Karpas-422 (cell line): Measurements from ENCODE around the gene MFAP3. TPM values are rescaled to one million over a fixed set of nuclear protein-coding genes. Genes with fewer than 3 reads are reported as not detected.

Source experiments
- DNase-seq: peaks from one replicate; pipeline ENCODE4 v3.0.0-alpha.2; 2015
- H2AFZ ChIP-seq: fragments of 200-600 bp; sonication (generic); 2 replicates; pipeline ENCODE4 v1.6.1; 2014; ENCODE audit warnings: antibody characterized with exemption, low read length, mixed read lengths
- H3K27ac ChIP-seq: fragments of 200-600 bp; sonication (generic); 2 replicates; pipeline ENCODE4 v1.5.1; 2014; ENCODE audit warnings: mild to moderate bottlenecking, low read length, moderate library complexity
- H3K27me3 ChIP-seq: fragments of 200-600 bp; sonication (generic); 2 replicates; pipeline ENCODE4 v1.6.1; 2014; ENCODE audit warnings: low read length, mixed read lengths
- H3K36me3 ChIP-seq: fragments of 200-600 bp; sonication (generic); 2 replicates; pipeline ENCODE4 v1.6.1; 2014; ENCODE audit warnings: low read length, mixed read lengths; ENCODE audit not compliant: insufficient read depth
- H3K4me1 ChIP-seq: fragments of 200-600 bp; sonication (generic); 2 replicates; pipeline ENCODE4 v1.6.1; 2014; ENCODE audit warnings: mild to moderate bottlenecking, low read length, mixed read lengths
- H3K4me2 ChIP-seq: fragments of 200-600 bp; sonication (generic); 2 replicates; pipeline ENCODE4 v1.6.1; 2014; ENCODE audit warnings: low read length, low read depth, mild to moderate bottlenecking; ENCODE audit not compliant: poor library complexity, severe bottlenecking
- H3K4me3 ChIP-seq: fragments of 200-600 bp; sonication (generic); 2 replicates; pipeline ENCODE4 v1.5.1; 2014; ENCODE audit warnings: mild to moderate bottlenecking, antibody characterized with exemption, low read length, mixed read lengths
- H3K79me2 ChIP-seq: fragments of 200-600 bp; sonication (generic); 2 replicates; pipeline ENCODE4 v1.6.1; 2014; ENCODE audit warnings: mild to moderate bottlenecking, low read length, mixed read lengths
- H3K9ac ChIP-seq: fragments of 200-600 bp; sonication (generic); 2 replicates; pipeline ENCODE4 v1.6.0; 2014; ENCODE audit warnings: low read length
- H3K9me2 ChIP-seq: fragments of 200-600 bp; sonication (generic), shearing (Covaris generic); replicated peaks from 2 replicates; pipeline ENCODE4 v1.6.0; 2014; ENCODE audit warnings: mild to moderate bottlenecking, low read length, moderate library complexity; ENCODE audit not compliant: insufficient read depth
- H3K9me3 ChIP-seq: fragments of 300-700, 200-600 bp; sonication (generic); 2 replicates; pipeline ENCODE4 v1.6.1; 2014; ENCODE audit warnings: low read length, mixed read lengths
- H4K20me1 ChIP-seq: fragments of 200-600 bp; sonication (generic); 2 replicates; pipeline ENCODE4 v1.6.1; 2014; ENCODE audit warnings: mild to moderate bottlenecking, antibody characterized with exemption, low read length, low read depth; ENCODE audit not compliant: insufficient read depth
- total RNA-seq: library from RNA; depleted of rRNA; stranded (reverse); fragments of >200 nt; shearing (Covaris generic); gene quantifications from 2 replicates; pipeline ENCODE4 v1.2.3, GENCODE V29; 2014; ENCODE audit warnings: low replicate concordance; rRNA removed

Gene MFAP3
- 11.1 and 30.4 TPM in 2 replicates for total RNA-seq

DNA sequence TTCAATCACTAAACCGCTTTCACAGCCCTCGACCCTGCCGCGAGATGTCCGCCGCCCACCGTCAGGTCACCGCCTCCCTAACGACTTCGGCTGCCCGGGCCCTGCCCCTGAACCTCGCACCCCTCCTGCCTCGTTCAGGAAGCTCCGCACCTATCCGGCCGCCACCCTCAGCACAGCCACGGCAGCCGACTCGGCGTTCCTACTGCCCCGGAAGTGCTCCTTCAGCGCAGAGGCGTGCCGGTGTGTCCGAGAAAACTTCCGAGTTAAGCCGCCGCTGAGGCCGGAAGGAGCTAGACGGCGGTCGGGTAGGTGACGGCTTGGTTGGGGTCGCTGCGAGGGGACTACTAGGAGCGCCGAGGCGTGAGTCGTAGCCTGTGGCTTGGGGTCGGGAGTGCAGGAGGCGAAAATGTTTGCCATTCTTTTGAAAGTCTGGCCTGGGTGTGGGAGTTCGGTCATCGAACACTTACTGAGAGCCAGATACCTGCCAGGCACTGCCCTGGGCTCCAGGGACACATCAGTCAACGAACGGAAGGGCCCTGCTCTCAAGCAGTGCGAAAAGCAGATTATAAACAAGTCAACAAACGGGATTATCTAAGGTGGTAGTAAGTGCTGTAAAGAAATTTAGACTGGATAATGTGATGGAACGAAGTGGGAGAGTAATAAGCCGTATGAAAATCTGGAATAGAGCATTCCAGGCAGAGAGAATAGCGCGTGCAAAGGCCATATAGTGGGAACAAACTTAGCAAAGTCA is at the start of gene MFAP3, which contains the start of gene FAM114A2:
TSS of gene MFAP3 (plus strand) at position 261 of the 751 bp plus-strand sequence. CDS start 10,756 bp downstream, outside the sequence.
TSS of gene FAM114A2 (minus strand) at position 204 of the 751 bp plus-strand sequence. CDS start 3,957 bp downstream, outside the sequence.
- H3K9me2 ChIP-seq, result no peaks in the 10 kb centered on the region
- H3K27me3 ChIP-seq, result no peaks in the 10 kb centered on the region
- H2AFZ ChIP-seq, result peak within 1 kb of the TSS; percentile 85
- H4K20me1 ChIP-seq, result peaks cover 8% of the 10 kb centered on the region; the same call in 1 of the 2 replicates
- peak within 1 kb of the TSS; percentile 86 for H3K4me2 ChIP-seq
- peak within 1 kb of the TSS; percentile 82 for H3K27ac ChIP-seq
- H3K4me1 ChIP-seq, result peaks cover 47% of the 10 kb centered on the region
- H3K79me2 ChIP-seq, result peaks cover 73% of the 10 kb centered on the region
- H3K9me3 ChIP-seq, result no peaks in the 10 kb centered on the region
- H3K36me3 ChIP-seq, result no peaks in the 10 kb centered on the region
- H3K9ac ChIP-seq, result peak within 1 kb of the TSS; percentile 82
- DNase-seq, result peak; percentile 97
- H3K4me3 ChIP-seq, result peak within 1 kb of the TSS; percentile 93

DNA sequence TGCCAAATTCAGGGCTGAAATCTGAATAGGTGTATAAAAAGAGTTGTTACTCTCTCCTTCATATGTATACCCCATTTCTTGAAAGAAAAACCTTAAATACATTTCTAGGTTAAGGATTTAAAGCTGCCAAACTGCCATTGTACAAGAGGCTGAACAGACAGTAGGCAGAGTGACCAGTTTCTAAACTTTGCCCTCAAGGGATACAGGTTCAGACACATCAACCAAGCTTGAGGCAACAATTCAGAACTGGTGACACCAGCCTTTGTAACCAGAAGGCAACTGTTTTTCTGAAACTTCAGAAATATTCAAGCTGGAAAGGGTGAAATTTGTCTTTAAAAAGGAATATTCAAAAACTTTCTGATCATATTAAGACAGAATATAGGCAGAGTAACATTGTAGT is 47.6 kb upstream of the MFAP3 start:
- Histone ChIP-seq H3K4me1 (no peaks in the 10 kb centered on the region), H3K27ac (no peak overlapping the region), H3K9me2 (no peaks in the 10 kb centered on the region), H4K20me1 (no peaks in the 10 kb centered on the region), H3K4me2 (no peak overlapping the region), H3K9ac (no peak overlapping the region), H2AFZ (no peak overlapping the region), H3K27me3 (no peaks in the 10 kb centered on the region), H3K4me3 (no peak overlapping the region), H3K79me2 (no peaks in the 10 kb centered on the region), H3K9me3 (no peaks in the 10 kb centered on the region), H3K36me3 (peaks cover 4% of the 10 kb centered on the region; the same call in 1 of the 2 replicates)
- no peak for DNase-seq

DNA sequence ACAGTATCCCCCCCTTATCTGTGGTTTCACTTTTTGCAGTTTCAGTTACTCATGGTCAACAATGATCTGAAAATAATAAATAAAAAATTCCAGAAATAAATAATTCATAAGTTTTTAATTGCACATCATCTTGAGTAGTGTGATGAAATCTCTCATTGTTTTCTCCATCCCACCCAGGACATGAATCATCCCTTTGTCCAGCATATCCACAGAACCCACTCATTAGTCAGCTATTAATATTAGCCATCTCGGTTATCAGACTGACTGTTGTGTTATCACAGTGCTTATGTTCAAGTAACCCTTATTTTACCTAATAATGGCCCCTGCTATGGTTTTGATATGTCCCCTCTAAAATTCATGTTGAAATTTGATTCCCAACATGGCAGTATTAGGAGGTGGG is 40.8 kb upstream of the MFAP3 start:
- Histone ChIP-seq H3K79me2 (no peaks in the 10 kb centered on the region), H3K27ac (no peak overlapping the region), H3K9me3 (no peaks in the 10 kb centered on the region), H3K9me2 (no peaks in the 10 kb centered on the region), H3K36me3 (peaks cover 4% of the 10 kb centered on the region; the same call in 1 of the 2 replicates), H3K4me2 (no peak overlapping the region), H3K9ac (no peak overlapping the region), H3K27me3 (no peaks in the 10 kb centered on the region), H3K4me1 (peaks cover 11% of the 10 kb centered on the region), H3K4me3 (no peak overlapping the region), H4K20me1 (no peaks in the 10 kb centered on the region), H2AFZ (no peak overlapping the region)
- no peak for DNase-seq

DNA sequence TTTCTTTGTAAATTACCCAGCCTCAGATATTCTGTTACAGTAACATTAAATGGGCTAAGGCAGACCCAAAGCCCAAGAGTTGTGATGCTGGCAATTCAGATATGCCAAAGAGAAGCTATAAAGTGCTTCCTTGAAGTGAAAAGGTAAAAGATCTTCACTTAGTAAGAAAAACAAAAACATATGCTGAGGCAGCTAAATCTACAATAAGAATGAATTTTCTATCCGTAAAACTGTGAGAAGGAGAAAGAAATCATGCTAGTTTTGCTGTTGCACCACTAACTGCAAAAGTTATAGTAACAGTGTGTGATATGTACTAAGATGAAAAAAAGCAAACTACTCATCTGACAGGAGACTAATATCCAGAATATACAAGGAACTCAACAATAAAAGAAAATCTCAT is 40.0 kb upstream of the MFAP3 start:
- Histone ChIP-seq H4K20me1 (no peaks in the 10 kb centered on the region), H3K4me1 (peaks cover 11% of the 10 kb centered on the region), H2AFZ (no peak overlapping the region), H3K9ac (no peak overlapping the region), H3K4me2 (no peak overlapping the region), H3K4me3 (no peak overlapping the region), H3K27me3 (no peaks in the 10 kb centered on the region), H3K27ac (no peak overlapping the region), H3K9me2 (no peaks in the 10 kb centered on the region), H3K36me3 (peaks cover 4% of the 10 kb centered on the region; the same call in 1 of the 2 replicates), H3K9me3 (no peaks in the 10 kb centered on the region), H3K79me2 (no peaks in the 10 kb centered on the region)
- DNase-seq, result no peak

DNA sequence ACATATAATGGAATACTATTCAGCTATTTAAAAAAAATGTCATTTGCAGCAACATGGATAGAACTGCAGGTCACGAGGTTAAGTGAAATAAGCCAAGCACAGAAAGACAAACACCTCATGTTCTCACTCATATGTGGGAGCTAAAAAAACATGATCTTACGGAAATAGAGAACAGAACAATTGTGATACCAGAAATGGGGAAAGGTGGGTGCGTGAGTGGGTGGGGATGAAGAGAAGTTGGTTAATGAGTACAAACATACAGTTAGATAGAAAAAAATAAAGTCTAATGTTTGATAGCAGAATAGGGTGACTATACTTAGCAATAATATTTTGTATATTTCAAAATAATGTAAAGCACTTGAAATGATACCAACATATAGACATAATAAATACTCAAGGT is 38.8 kb upstream of the MFAP3 start:
- H3K27me3 ChIP-seq, result no peaks in the 10 kb centered on the region
- no peaks in the 10 kb centered on the region for H4K20me1 ChIP-seq
- peaks cover 11% of the 10 kb centered on the region for H3K4me1 ChIP-seq
- no peak overlapping the region for H3K27ac ChIP-seq
- no peaks in the 10 kb centered on the region for H3K79me2 ChIP-seq
- H3K9ac ChIP-seq, result no peak overlapping the region
- H3K9me3 ChIP-seq, result no peaks in the 10 kb centered on the region
- no peak overlapping the region for H3K4me3 ChIP-seq
- H2AFZ ChIP-seq, result no peak overlapping the region
- H3K36me3 ChIP-seq, result no peaks in the 10 kb centered on the region
- no peak for DNase-seq
- H3K4me2 ChIP-seq, result no peak overlapping the region
- H3K9me2 ChIP-seq, result no peaks in the 10 kb centered on the region

DNA sequence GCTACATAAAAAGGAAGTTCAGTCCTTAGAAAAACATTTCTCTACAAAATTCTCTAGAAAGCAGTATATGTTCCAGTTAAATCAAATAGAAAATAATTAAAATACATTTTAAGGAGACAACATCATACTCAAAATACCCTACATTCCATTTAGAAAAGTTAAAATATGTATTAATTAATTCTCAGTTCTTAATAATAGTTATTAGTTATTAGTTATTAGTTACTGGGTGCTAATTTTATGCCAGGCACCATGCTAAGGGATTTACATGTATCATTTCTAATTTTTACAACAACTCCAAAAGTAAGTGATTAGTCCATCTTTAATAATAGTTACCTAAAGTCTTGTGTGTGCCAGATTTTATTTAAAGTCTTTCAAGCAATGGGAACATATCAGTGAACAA is 38.1 kb upstream of the MFAP3 start:
- H3K27me3 ChIP-seq, result no peaks in the 10 kb centered on the region
- H3K9me3 ChIP-seq, result no peaks in the 10 kb centered on the region
- no peaks in the 10 kb centered on the region for H3K36me3 ChIP-seq
- H3K9me2 ChIP-seq, result no peaks in the 10 kb centered on the region
- H3K4me1 ChIP-seq, result peaks cover 11% of the 10 kb centered on the region
- H3K4me3 ChIP-seq, result no peak overlapping the region
- H3K27ac ChIP-seq, result no peak overlapping the region
- no peak overlapping the region for H3K4me2 ChIP-seq
- H3K9ac ChIP-seq, result no peak overlapping the region
- DNase-seq, result no peak
- H2AFZ ChIP-seq, result no peak overlapping the region
- H3K79me2 ChIP-seq, result no peaks in the 10 kb centered on the region
- H4K20me1 ChIP-seq, result no peaks in the 10 kb centered on the region

DNA sequence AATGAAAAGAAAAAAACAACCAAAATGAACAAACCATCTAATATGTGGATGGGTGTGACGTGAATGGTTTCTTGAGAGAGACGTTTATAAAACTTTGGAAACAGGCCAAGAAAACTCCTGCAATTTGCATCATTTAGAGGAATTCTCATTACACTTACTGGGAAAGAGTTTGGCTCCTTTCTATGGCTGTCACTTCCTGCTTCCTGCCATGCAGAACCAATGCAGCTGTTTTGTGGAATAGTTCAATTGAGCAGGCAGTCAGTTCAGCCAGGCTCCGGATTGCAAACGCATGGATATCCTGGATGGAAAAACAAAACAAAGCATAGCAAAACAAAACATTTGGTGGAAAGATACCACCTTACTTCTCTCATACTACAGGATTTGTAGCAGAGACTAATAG is 36.7 kb upstream of the MFAP3 start:
- Histone ChIP-seq H3K27ac (no peak overlapping the region), H2AFZ (no peak overlapping the region), H3K27me3 (no peaks in the 10 kb centered on the region), H3K4me1 (peaks cover 11% of the 10 kb centered on the region), H3K36me3 (no peaks in the 10 kb centered on the region), H3K79me2 (no peaks in the 10 kb centered on the region), H3K9ac (no peak overlapping the region), H3K4me3 (no peak overlapping the region), H3K9me2 (no peaks in the 10 kb centered on the region), H3K9me3 (no peaks in the 10 kb centered on the region), H4K20me1 (no peaks in the 10 kb centered on the region), H3K4me2 (no peak overlapping the region)
- no peak for DNase-seq

DNA sequence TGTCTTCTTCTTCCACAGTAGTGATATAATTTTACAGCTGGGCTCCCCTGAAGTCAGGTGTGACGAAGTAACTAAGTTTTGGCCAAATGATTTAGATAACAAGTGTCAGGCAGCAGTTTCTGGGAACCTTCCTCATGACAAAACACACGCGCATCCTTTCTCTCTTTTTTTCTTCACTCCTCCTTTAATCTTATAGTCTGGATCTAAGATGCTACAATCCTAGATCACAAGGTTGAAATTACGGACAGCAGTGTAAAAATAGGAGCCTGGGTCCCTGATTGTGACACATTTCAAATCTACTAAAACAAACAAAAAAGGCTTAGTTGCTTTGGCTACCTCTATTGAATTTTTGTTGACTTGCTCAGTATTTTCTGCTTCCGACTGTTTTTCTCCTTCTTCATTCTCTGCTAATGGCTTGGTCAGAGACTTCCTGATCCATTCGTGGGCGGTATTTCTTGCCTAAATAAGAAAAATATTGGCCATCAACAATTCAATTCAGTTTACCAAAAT is 36.2 kb upstream of the MFAP3 start:
- H3K4me1 ChIP-seq, result peaks cover 11% of the 10 kb centered on the region
- H3K4me3 ChIP-seq, result no peak overlapping the region
- no peak overlapping the region for H3K27ac ChIP-seq
- no peak overlapping the region for H3K4me2 ChIP-seq
- DNase-seq, result no peak
- H3K27me3 ChIP-seq, result no peaks in the 10 kb centered on the region
- H2AFZ ChIP-seq, result no peak overlapping the region
- H4K20me1 ChIP-seq, result no peaks in the 10 kb centered on the region
- no peaks in the 10 kb centered on the region for H3K79me2 ChIP-seq
- H3K36me3 ChIP-seq, result no peaks in the 10 kb centered on the region
- H3K9me2 ChIP-seq, result no peaks in the 10 kb centered on the region
- H3K9ac ChIP-seq, result no peak overlapping the region
- H3K9me3 ChIP-seq, result no peaks in the 10 kb centered on the region
